GM23338 (cell line): ENCODE data around the gene KIF25. TPM values are rescaled to one million over a fixed set of nuclear protein-coding genes. Genes with fewer than 3 reads are reported as not detected.

Experiments
- ATAC-seq: fragments of 200-7000 bp; cut with Tn5 transposase; 3 replicates; pipeline ENCODE4 v1.9.1; 2020
- DNase-seq: peaks from one replicate; pipeline ENCODE4 v3.0.0-alpha.2; 2015; ENCODE audit warnings: low spot score
- H2AFZ ChIP-seq: fragments of 200-600 bp; sonication (generic); 2 replicates; pipeline ENCODE4 v1.8.0; 2016; ENCODE audit warnings: antibody characterized with exemption, mild to moderate bottlenecking, moderate library complexity
- H3F3A ChIP-seq: fragments of 200-600 bp; sonication (generic); replicated peaks from 2 replicates; pipeline ENCODE4 v1.8.0; 2017; ENCODE audit warnings: antibody characterized with exemption, mixed run types, low read depth
- H3K27ac ChIP-seq: fragments of 200-600 bp; sonication (generic); 2 replicates; pipeline ENCODE4 v1.6.1; 2016; ENCODE audit warnings: low read depth
- H3K27me3 ChIP-seq: fragments of 200-600 bp; sonication (generic); 2 replicates; pipeline ENCODE4 v1.8.0; 2016; ENCODE audit warnings: mild to moderate bottlenecking, mixed run types, moderate library complexity; ENCODE audit not compliant: insufficient read depth
- H3K36me3 ChIP-seq: fragments of 200-600 bp; sonication (generic); 2 replicates; pipeline ENCODE4 v1.8.0; 2016; ENCODE audit warnings: mild to moderate bottlenecking; ENCODE audit not compliant: insufficient read depth
- H3K4me1 ChIP-seq: fragments of 200-600 bp; sonication (generic); 2 replicates; pipeline ENCODE4 v1.8.0; 2016; ENCODE audit warnings: mild to moderate bottlenecking, moderate library complexity; ENCODE audit not compliant: insufficient read depth
- H3K4me2 ChIP-seq: fragments of 200-600 bp; sonication (generic); 2 replicates; pipeline ENCODE4 v1.7.1; 2017; ENCODE audit warnings: mixed run types
- H3K4me3 ChIP-seq: fragments of 200-600 bp; sonication (generic); 2 replicates; pipeline ENCODE4 v1.6.1; 2016; ENCODE audit warnings: mixed run types
- H3K79me2 ChIP-seq: fragments of 200-600 bp; sonication (generic); replicated peaks from 2 replicates; pipeline ENCODE4 v1.8.0; 2017; ENCODE audit warnings: mild to moderate bottlenecking; ENCODE audit not compliant: insufficient read depth
- H3K9me2 ChIP-seq: fragments of 200-600 bp; sonication (generic); 2 replicates; pipeline ENCODE4 v1.8.0; 2017; ENCODE audit not compliant: insufficient read depth
- H4K20me1 ChIP-seq: fragments of 200-600 bp; sonication (generic); replicated peaks from 2 replicates; pipeline ENCODE4 v1.8.0; 2017; ENCODE audit warnings: mild to moderate bottlenecking; ENCODE audit not compliant: insufficient read depth
- H3K27ac Mint-ChIP-seq: 2 replicates; pipeline ENCODE4 v1.8.0; 2020; ENCODE audit warnings: inconsistent platforms, mild to moderate bottlenecking, moderate library complexity, mixed read lengths
- H3K27me3 Mint-ChIP-seq: 3 replicates; pipeline ENCODE4 v1.8.0; 2022; ENCODE audit warnings: low read depth, mild to moderate bottlenecking, moderate library complexity, mixed read lengths, inconsistent platforms; ENCODE audit not compliant: insufficient read depth, poor library complexity
- H3K36me3 Mint-ChIP-seq: 3 replicates; pipeline ENCODE4 v1.8.0; 2021; ENCODE audit warnings: low read depth, mild to moderate bottlenecking, inconsistent platforms, moderate library complexity, mixed read lengths
- H3K4me1 Mint-ChIP-seq: 3 replicates; pipeline ENCODE4 v1.8.0; 2020; ENCODE audit warnings: mild to moderate bottlenecking, inconsistent platforms, mixed read lengths
- H3K4me3 Mint-ChIP-seq: 3 replicates; pipeline ENCODE4 v1.8.0; 2021; ENCODE audit warnings: moderate library complexity, mild to moderate bottlenecking, inconsistent platforms, mixed read lengths
- H3K9me3 Mint-ChIP-seq: 3 replicates; pipeline ENCODE4 v1.8.0; 2020; ENCODE audit warnings: moderate library complexity, mild to moderate bottlenecking, inconsistent platforms, mixed read lengths
- EZH2 ChIP-seq: fragments of 200-600 bp; sonication (generic); IDR thresholded peaks from one replicate; pipeline ENCODE4 v1.8.0; 2017; ENCODE audit warnings: antibody characterized with exemption, mild to moderate bottlenecking, low read depth; ENCODE audit not compliant: unreplicated experiment
- NANOG ChIP-seq: IDR thresholded peaks from 2 replicates; pipeline ENCODE4 v1.6.1; 2016; ENCODE audit warnings: antibody characterized with exemption, borderline replicate concordance
- POLR2AphosphoS5 ChIP-seq: IDR thresholded peaks from 2 replicates; pipeline ENCODE4 v1.6.1; 2016; ENCODE audit warnings: antibody characterized with exemption, low read depth
- ZNF114 ChIP-seq: fragments of 250-450 bp; sonication (Bioruptor Pico); IDR thresholded peaks from 2 replicates; pipeline ENCODE4 v1.5.0; 2020; ENCODE audit warnings: mild to moderate bottlenecking, moderate library complexity
- polyA plus RNA-seq: library from polyadenylated mRNA; unstranded; fragments of >200 nt; fragmentation: Nextera tagmentation; extraction: Ambion mirVana; gene quantifications from 2 replicates; pipeline ENCODE4 v1.2.1, GENCODE V29; 2016
- total RNA-seq: library from RNA; depleted of rRNA; stranded (reverse); fragments of >200 nt; shearing (Covaris generic); gene quantifications from 2 replicates; pipeline ENCODE4 v1.2.3, GENCODE V29; 2014
- TF ChIP-seq, protein P1 (sequence below): fragments of 250-450 bp; sonication (Bioruptor Pico); IDR thresholded peaks from 2 replicates; pipeline ENCODE4 v1.5.0; 2020; ENCODE audit warnings: mild to moderate bottlenecking, moderate library complexity
- TF ChIP-seq, protein P2 (sequence below): IDR thresholded peaks from 2 replicates; pipeline ENCODE4 v1.6.1; 2016; ENCODE audit warnings: antibody characterized with exemption

KIF25 gene
- total and polyA plus RNA-seq, 2 experiments from 2014 or later: 0.69 to 0.76 TPM

DNA sequence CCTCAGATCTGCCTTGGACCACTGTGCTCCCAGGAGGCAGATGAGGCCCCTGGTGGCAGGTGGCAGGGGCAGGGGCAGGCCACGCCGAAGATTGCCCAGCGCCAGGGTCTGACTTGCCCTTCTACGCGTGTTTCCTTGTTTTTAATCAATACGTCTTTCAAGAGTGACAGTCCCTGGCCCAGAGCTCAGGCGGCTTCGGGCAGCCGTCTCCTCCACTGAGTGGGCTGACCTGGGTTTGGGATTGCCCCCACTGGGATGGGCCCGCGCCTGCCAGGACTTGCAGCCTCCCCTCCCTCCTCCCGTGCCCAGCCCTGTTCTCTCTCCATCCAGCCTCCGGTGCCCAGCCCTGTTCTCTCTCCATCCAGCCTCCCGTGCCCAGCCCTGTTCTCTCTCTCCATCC lies 60.4 kb downstream of the KIF25 start:
- no peaks in the 10 kb centered on the region for H3K4me1 ChIP-seq
- ATAC-seq (no peak), DNase-seq (no peak)
- no peaks in the 10 kb centered on the region for H3K27me3 ChIP-seq
- TF ChIP-seq POLR2AphosphoS5: no peak
- TF ChIP-seq ZNF114: no peak
- TF ChIP-seq EZH2: no peak
- TF ChIP-seq, protein P1, sequence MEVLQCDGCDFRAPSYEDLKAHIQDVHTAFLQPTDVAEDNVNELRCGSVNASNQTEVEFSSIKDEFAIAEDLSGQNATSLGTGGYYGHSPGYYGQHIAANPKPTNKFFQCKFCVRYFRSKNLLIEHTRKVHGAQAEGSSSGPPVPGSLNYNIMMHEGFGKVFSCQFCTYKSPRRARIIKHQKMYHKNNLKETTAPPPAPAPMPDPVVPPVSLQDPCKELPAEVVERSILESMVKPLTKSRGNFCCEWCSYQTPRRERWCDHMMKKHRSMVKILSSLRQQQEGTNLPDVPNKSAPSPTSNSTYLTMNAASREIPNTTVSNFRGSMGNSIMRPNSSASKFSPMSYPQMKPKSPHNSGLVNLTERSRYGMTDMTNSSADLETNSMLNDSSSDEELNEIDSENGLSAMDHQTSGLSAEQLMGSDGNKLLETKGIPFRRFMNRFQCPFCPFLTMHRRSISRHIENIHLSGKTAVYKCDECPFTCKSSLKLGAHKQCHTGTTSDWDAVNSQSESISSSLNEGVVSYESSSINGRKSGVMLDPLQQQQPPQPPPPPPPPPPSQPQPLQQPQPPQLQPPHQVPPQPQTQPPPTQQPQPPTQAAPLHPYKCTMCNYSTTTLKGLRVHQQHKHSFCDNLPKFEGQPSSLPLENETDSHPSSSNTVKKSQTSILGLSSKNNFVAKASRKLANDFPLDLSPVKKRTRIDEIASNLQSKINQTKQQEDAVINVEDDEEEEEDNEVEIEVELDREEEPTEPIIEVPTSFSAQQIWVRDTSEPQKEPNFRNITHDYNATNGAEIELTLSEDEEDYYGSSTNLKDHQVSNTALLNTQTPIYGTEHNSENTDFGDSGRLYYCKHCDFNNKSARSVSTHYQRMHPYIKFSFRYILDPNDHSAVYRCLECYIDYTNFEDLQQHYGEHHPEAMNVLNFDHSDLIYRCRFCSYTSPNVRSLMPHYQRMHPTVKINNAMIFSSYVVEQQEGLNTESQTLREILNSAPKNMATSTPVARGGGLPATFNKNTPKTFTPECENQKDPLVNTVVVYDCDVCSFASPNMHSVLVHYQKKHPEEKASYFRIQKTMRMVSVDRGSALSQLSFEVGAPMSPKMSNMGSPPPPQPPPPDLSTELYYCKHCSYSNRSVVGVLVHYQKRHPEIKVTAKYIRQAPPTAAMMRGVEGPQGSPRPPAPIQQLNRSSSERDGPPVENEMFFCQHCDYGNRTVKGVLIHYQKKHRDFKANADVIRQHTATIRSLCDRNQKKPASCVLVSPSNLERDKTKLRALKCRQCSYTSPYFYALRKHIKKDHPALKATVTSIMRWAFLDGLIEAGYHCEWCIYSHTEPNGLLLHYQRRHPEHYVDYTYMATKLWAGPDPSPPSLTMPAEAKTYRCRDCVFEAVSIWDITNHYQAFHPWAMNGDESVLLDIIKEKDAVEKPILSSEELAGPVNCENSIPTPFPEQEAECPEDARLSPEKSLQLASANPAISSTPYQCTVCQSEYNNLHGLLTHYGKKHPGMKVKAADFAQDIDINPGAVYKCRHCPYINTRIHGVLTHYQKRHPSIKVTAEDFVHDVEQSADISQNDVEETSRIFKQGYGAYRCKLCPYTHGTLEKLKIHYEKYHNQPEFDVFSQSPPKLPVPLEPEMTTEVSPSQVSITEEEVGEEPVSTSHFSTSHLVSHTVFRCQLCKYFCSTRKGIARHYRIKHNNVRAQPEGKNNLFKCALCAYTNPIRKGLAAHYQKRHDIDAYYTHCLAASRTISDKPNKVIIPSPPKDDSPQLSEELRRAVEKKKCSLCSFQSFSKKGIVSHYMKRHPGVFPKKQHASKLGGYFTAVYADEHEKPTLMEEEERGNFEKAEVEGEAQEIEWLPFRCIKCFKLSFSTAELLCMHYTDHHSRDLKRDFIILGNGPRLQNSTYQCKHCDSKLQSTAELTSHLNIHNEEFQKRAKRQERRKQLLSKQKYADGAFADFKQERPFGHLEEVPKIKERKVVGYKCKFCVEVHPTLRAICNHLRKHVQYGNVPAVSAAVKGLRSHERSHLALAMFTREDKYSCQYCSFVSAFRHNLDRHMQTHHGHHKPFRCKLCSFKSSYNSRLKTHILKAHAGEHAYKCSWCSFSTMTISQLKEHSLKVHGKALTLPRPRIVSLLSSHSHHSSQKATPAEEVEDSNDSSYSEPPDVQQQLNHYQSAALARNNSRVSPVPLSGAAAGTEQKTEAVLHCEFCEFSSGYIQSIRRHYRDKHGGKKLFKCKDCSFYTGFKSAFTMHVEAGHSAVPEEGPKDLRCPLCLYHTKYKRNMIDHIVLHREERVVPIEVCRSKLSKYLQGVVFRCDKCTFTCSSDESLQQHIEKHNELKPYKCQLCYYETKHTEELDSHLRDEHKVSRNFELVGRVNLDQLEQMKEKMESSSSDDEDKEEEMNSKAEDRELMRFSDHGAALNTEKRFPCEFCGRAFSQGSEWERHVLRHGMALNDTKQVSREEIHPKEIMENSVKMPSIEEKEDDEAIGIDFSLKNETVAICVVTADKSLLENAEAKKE (CRISPR knock-in tag): no peak
- TF ChIP-seq, protein P2, sequence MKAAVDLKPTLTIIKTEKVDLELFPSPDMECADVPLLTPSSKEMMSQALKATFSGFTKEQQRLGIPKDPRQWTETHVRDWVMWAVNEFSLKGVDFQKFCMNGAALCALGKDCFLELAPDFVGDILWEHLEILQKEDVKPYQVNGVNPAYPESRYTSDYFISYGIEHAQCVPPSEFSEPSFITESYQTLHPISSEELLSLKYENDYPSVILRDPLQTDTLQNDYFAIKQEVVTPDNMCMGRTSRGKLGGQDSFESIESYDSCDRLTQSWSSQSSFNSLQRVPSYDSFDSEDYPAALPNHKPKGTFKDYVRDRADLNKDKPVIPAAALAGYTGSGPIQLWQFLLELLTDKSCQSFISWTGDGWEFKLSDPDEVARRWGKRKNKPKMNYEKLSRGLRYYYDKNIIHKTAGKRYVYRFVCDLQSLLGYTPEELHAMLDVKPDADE: no peak
- TF ChIP-seq NANOG: no peak
- H3K79me2 ChIP-seq: no peaks in the 10 kb centered on the region
- Mint-ChIP-seq H3K27me3 (peaks cover 4% of the 10 kb centered on the region), H3K27ac (no peak overlapping the region), H3K9me3 (no peaks in the 10 kb centered on the region), H3K4me1 (no peaks in the 10 kb centered on the region), H3K36me3 (no peaks in the 10 kb centered on the region), H3K4me3 (no peak overlapping the region)
- no peak overlapping the region for H3K4me3 ChIP-seq
- no peaks in the 10 kb centered on the region for H4K20me1 ChIP-seq
- H3K9me2 ChIP-seq: no peaks in the 10 kb centered on the region
- H3F3A ChIP-seq: no peaks in the 10 kb centered on the region
- no peaks in the 10 kb centered on the region for H3K36me3 ChIP-seq
- H3K4me2 ChIP-seq: no peak overlapping the region
- no peak overlapping the region for H3K27ac ChIP-seq
- no peak overlapping the region for H2AFZ ChIP-seq
